Measurements from ENCODE around the gene DPAGT1. TPM values are rescaled to one million over a fixed set of nuclear protein-coding genes. Genes with fewer than 3 reads are reported as not detected.
"Not testable (repeated sequence)": the region's sequence is repeated elsewhere in the genome, so short reads cannot be mapped to it uniquely, and the experiment has no call there.

DPAGT1 gene
- total RNA-seq, 1 donor from 2014 or later = 38.4 TPM

GRCh38 chr11:119077839-119078238 lies 23.8 kb downstream of the DPAGT1 start:
- H3K36me3 ChIP-seq = peaks cover 98% of the 10 kb centered on the region
- H3K27me3 ChIP-seq = no peaks in the 10 kb centered on the region
- ATAC-seq (no peak), DNase-seq (no peak)
- intact Hi-C loops (cut with DNase I) = no loop called here
- no peak overlapping the region for H3K4me3 ChIP-seq
- no peak for TF ChIP-seq CTCF (IDR thresholded peaks at IDR 0.05)
- no peak overlapping the region for H3K27ac ChIP-seq
- H3K9me3 ChIP-seq = no peaks in the 10 kb centered on the region
- no peaks in the 10 kb centered on the region for H3K4me1 ChIP-seq

GRCh38 chr11:119067371-119068222 lies 34.1 kb downstream of the DPAGT1 start, which contains the start of gene VPS11:
Gene VPS11, plus strand, starts transcription at chr11:119067818. Its CDS starts 6 bp downstream, at chr11:119067824.
- H3K27me3 ChIP-seq = no peaks in the 10 kb centered on the region
- TF ChIP-seq CTCF (IDR thresholded peaks at IDR 0.05) = no peak
- intact Hi-C loops (cut with DNase I) = no loop called here
- peak within 1 kb of the TSS; percentile 96 for H3K4me3 ChIP-seq
- H3K9me3 ChIP-seq = no peaks in the 10 kb centered on the region
- peaks cover 22% of the 10 kb centered on the region for H3K4me1 ChIP-seq
- DNase-seq (peak; percentile 99), ATAC-seq (peak; percentile 99)
- peak within 1 kb of the TSS; percentile 91 for H3K27ac ChIP-seq
- peaks cover 33% of the 10 kb centered on the region for H3K36me3 ChIP-seq

GRCh38 chr11:119065369-119065768 lies 36.3 kb downstream of the DPAGT1 start:
- Histone ChIP-seq H3K36me3 (peaks cover 10% of the 10 kb centered on the region), H3K27me3 (no peaks in the 10 kb centered on the region), H3K9me3 (no peaks in the 10 kb centered on the region), H3K27ac (no peak overlapping the region), H3K4me1 (peaks cover 22% of the 10 kb centered on the region), H3K4me3 (no peak overlapping the region)
- intact Hi-C loops (cut with DNase I) = no loop called here
- DNase-seq (no peak), ATAC-seq (no peak)
- TF ChIP-seq CTCF (IDR thresholded peaks at IDR 0.05) = peak; percentile 36

- Histone ChIP-seq H3K36me3 (no peaks in the 10 kb centered on the region), H3K27me3 (no peaks in the 10 kb centered on the region), H3K4me1 (peaks cover 20% of the 10 kb centered on the region), H3K4me3 (no peak overlapping the region), H3K27ac (no peak overlapping the region), H3K9me3 (no peaks in the 10 kb centered on the region)
- ATAC-seq (no peak), DNase-seq (no peak)
- intact Hi-C loops (cut with DNase I) = no loop called here
- TF ChIP-seq CTCF (IDR thresholded peaks at IDR 0.05) = no peak
Observed at GRCh38 chr11:119062779-119063178, 38.9 kb downstream of the DPAGT1 start.

- no peak for DNase-seq
- Histone ChIP-seq H3K27ac (no peak overlapping the region), H3K4me1 (peaks cover 15% of the 10 kb centered on the region), H3K4me3 (no peak overlapping the region), H3K36me3 (no peaks in the 10 kb centered on the region), H3K9me3 (no peaks in the 10 kb centered on the region), H3K27me3 (no peaks in the 10 kb centered on the region)
- no peak for TF ChIP-seq CTCF (IDR thresholded peaks at IDR 0.05)
- intact Hi-C loops (cut with DNase I) = no loop called here
- no peak for ATAC-seq
Observed at GRCh38 chr11:119061256-119061655, 40.4 kb downstream of the DPAGT1 start.

- ATAC-seq; H3K9me3 ChIP-seq; H3K27ac ChIP-seq; H3K4me3 ChIP-seq; DNase-seq; H3K27me3 ChIP-seq; intact Hi-C loops (cut with DNase I): not testable (repeated sequence)
- Histone ChIP-seq H3K4me1 (peaks cover 18% of the 10 kb centered on the region), H3K36me3 (peaks cover 13% of the 10 kb centered on the region)
Observed at GRCh38 chr11:119059128-119059527, 42.5 kb downstream of the DPAGT1 start.

All from upper lobe of right lung (tissue), 1 donor.